GM23248 (cell line): ENCODE measurements around the gene KRTAP5-5. TPM values are rescaled to one million over a fixed set of nuclear protein-coding genes. Genes with fewer than 3 reads are reported as not detected.

Source experiments
- DNase-seq: peaks from one replicate; pipeline ENCODE4 v3.0.0-alpha.2; 2015
- H2AFZ ChIP-seq: fragments of 200-600 bp; sonication (generic); 2 replicates; pipeline ENCODE4 v1.6.1; 2016; ENCODE audit warnings: antibody characterized with exemption
- H3F3A ChIP-seq: fragments of 200-600 bp; sonication (generic); 2 replicates; pipeline ENCODE4 v1.6.1; 2016; ENCODE audit warnings: mild to moderate bottlenecking, antibody characterized with exemption, mixed run types; ENCODE audit not compliant: insufficient read depth
- H3K27ac ChIP-seq: fragments of 200-600 bp; sonication (generic); 2 replicates; pipeline ENCODE4 v1.5.1; 2016; ENCODE audit warnings: mild to moderate bottlenecking
- H3K27me3 ChIP-seq: fragments of 200-600 bp; sonication (generic); replicated peaks from 2 replicates; pipeline ENCODE4 v1.6.1; 2016; ENCODE audit warnings: mild to moderate bottlenecking; ENCODE audit not compliant: insufficient read depth
- H3K36me3 ChIP-seq: fragments of 200-600 bp; sonication (generic); 2 replicates; pipeline ENCODE4 v1.6.1; 2016; ENCODE audit warnings: low read depth, mild to moderate bottlenecking
- H3K4me1 ChIP-seq: fragments of 200-600 bp; sonication (generic); 2 replicates; pipeline ENCODE4 v1.6.1; 2016; ENCODE audit warnings: mild to moderate bottlenecking; ENCODE audit not compliant: insufficient read depth
- H3K4me2 ChIP-seq: fragments of 200-600 bp; sonication (generic); one replicate; pipeline ENCODE4 v1.6.1; 2016; ENCODE audit warnings: mild to moderate bottlenecking; ENCODE audit not compliant: unreplicated experiment
- H3K4me3 ChIP-seq: fragments of 200-600 bp; sonication (generic); 2 replicates; pipeline ENCODE4 v1.5.1; 2016; ENCODE audit warnings: mild to moderate bottlenecking
- H3K79me2 ChIP-seq: fragments of 200-600 bp; sonication (generic); 2 replicates; pipeline ENCODE4 v1.6.1; 2016; ENCODE audit warnings: mild to moderate bottlenecking; ENCODE audit not compliant: insufficient read depth
- H3K9ac ChIP-seq: fragments of 200-600 bp; sonication (generic); 2 replicates; pipeline ENCODE4 v1.6.1; 2016; ENCODE audit warnings: mild to moderate bottlenecking
- H3K9me2 ChIP-seq: fragments of 200-600 bp; sonication (generic); 2 replicates; pipeline ENCODE4 v1.6.1; 2016; ENCODE audit warnings: mixed run types, mild to moderate bottlenecking, moderate library complexity; ENCODE audit not compliant: insufficient read depth
- H3K9me3 ChIP-seq: fragments of 200-600 bp; sonication (generic); one replicate; pipeline ENCODE4 v1.6.1; 2017; ENCODE audit warnings: low read depth
- H4K20me1 ChIP-seq: fragments of 200-600 bp; sonication (generic); 2 replicates; pipeline ENCODE4 v1.6.0; 2016; ENCODE audit not compliant: insufficient read depth
- EZH2 ChIP-seq: fragments of 200-600 bp; sonication (generic); IDR thresholded peaks from 2 replicates; pipeline ENCODE4 v1.6.1; 2018; ENCODE audit warnings: antibody characterized with exemption, mild to moderate bottlenecking; ENCODE audit not compliant: insufficient read depth, poor library complexity, severe bottlenecking
- EZH2phosphoT487 ChIP-seq: fragments of 200-600 bp; sonication (generic); IDR thresholded peaks from 2 replicates; pipeline ENCODE4 v1.6.1; 2018; ENCODE audit warnings: antibody characterized with exemption, moderate library complexity, mild to moderate bottlenecking, low read depth; ENCODE audit not compliant: insufficient read depth
- WGBS, 2 experiments: methylation state at CpG; one replicate each; pipeline ENCODE4 v1.1.6; 2015 to 2017; ENCODE audit warnings: low lambda C conversion rate in 2 of 2, low coverage in 1 of 2; ENCODE audit errors: missing lambda C conversion rate in 2 of 2; 5-methylcytosine and 5-hydroxymethylcytosine counted together
- in situ Hi-C: fragments of 300-500 bp; cut with MboI; formaldehyde crosslinking; loops from 2 replicates; pipeline ENCODE4 v1.15.0; 2020
- polyA plus RNA-seq: library from polyadenylated mRNA; unstranded; fragments of >200 nt; fragmentation: Nextera tagmentation; extraction: Ambion mirVana; gene quantifications from 2 replicates; pipeline ENCODE4 v1.2.1, GENCODE V29; 2016
- total RNA-seq: library from RNA; depleted of rRNA; stranded (reverse); fragments of >200 nt; shearing (Covaris generic); gene quantifications from 2 replicates; pipeline ENCODE4 v1.2.3, GENCODE V29; 2014; rRNA removed

Gene KRTAP5-5
- total and polyA plus RNA-seq, 2 experiments from 2014 or later: not detected

GRCh38 chr11:1676229-1676740, 46.7 kb downstream of the KRTAP5-5 start:
- TF ChIP-seq EZH2phosphoT487 (no peak), EZH2 (no peak)
- Histone ChIP-seq H3K36me3 (no peaks in the 10 kb centered on the region), H4K20me1 (no peaks in the 10 kb centered on the region), H3K4me2 (no peak overlapping the region), H3K27ac (no peak overlapping the region), H3K9me2 (no peaks in the 10 kb centered on the region), H3K9me3 (no peaks in the 10 kb centered on the region), H3K4me1 (no peaks in the 10 kb centered on the region), H2AFZ (no peak overlapping the region), H3K4me3 (no peak overlapping the region), H3K79me2 (no peaks in the 10 kb centered on the region), H3F3A (no peaks in the 10 kb centered on the region), H3K9ac (no peak overlapping the region), H3K27me3 (peaks cover 53% of the 10 kb centered on the region)
- no peak for DNase-seq
- in situ Hi-C loops: no loop called here
- 69 to 72% methylated on average over 7 of the region's 7 CpGs for WGBS, 2 experiments

- no peak overlapping the region for H3K4me3 ChIP-seq
- no peak overlapping the region for H3K4me2 ChIP-seq
- no peak overlapping the region for H2AFZ ChIP-seq
- no peaks in the 10 kb centered on the region for H3K36me3 ChIP-seq
- no peaks in the 10 kb centered on the region for H3F3A ChIP-seq
- no peaks in the 10 kb centered on the region for H3K9me3 ChIP-seq
- H3K27ac ChIP-seq: no peak overlapping the region
- TF ChIP-seq EZH2 (no peak), EZH2phosphoT487 (no peak)
- H4K20me1 ChIP-seq: no peaks in the 10 kb centered on the region
- H3K27me3 ChIP-seq: peaks cover 25% of the 10 kb centered on the region
- H3K79me2 ChIP-seq: no peaks in the 10 kb centered on the region
- no peak for DNase-seq
- H3K9me2 ChIP-seq: no peaks in the 10 kb centered on the region
- WGBS, 2 experiments: 56 to 58% methylated on average over 10 of the region's 10 CpGs
- H3K9ac ChIP-seq: no peak overlapping the region
- in situ Hi-C loops: no loop called here
- H3K4me1 ChIP-seq: no peaks in the 10 kb centered on the region
These were observed 50.3 kb downstream of the KRTAP5-5 start for GRCh38 chr11:1679881-1680280.

Other genes with a start within 250 kb of the KRTAP5-5 start
- 0.11 and 0.13 TPM in 2 replicates for gene BRSK2, start 239.8 kb upstream of the KRTAP5-5 start, total RNA-seq
- gene BRSK2, start 239.8 kb upstream of the KRTAP5-5 start, polyA plus RNA-seq: not detected in 2 replicates
- gene MOB2, start 143.0 kb upstream of the KRTAP5-5 start, total RNA-seq: 22.1 and 29.3 TPM in 2 replicates
- gene MOB2, start 143.0 kb upstream of the KRTAP5-5 start, polyA plus RNA-seq: 27.1 and 28.8 TPM in 2 replicates
- 0.11 TPM in 1 of 2 replicates, not detected in the other for gene DUSP8, start 57.5 kb upstream of the KRTAP5-5 start, total RNA-seq
- gene DUSP8, start 57.5 kb upstream of the KRTAP5-5 start, polyA plus RNA-seq: 0.05 TPM in 1 of 2 replicates, not detected in the other
- not detected in 2 replicates for gene KRTAP5-1, start 44.5 kb upstream of the KRTAP5-5 start, total RNA-seq
- not detected in 2 replicates for gene KRTAP5-1, start 44.5 kb upstream of the KRTAP5-5 start, polyA plus RNA-seq
- not detected in 2 replicates for gene KRTAP5-2, start 31.5 kb upstream of the KRTAP5-5 start, total RNA-seq
- gene KRTAP5-2, start 31.5 kb upstream of the KRTAP5-5 start, polyA plus RNA-seq: not detected in 2 replicates
- gene KRTAP5-3, start 21.3 kb upstream of the KRTAP5-5 start, total RNA-seq: not detected in 2 replicates
- not detected in 2 replicates for gene KRTAP5-3, start 21.3 kb upstream of the KRTAP5-5 start, polyA plus RNA-seq
- not detected in 2 replicates for gene KRTAP5-4, start 7.6 kb upstream of the KRTAP5-5 start, total RNA-seq
- gene KRTAP5-4, start 7.6 kb upstream of the KRTAP5-5 start, polyA plus RNA-seq: not detected in 2 replicates
- not detected in 2 replicates for gene KRTAP5-6, start 67.4 kb downstream of the KRTAP5-5 start, total RNA-seq
- not detected in 2 replicates for gene KRTAP5-6, start 67.4 kb downstream of the KRTAP5-5 start, polyA plus RNA-seq
- 1.6 and 67.4 TPM in 2 replicates for gene IFITM10, start 120.8 kb downstream of the KRTAP5-5 start, total RNA-seq
- gene IFITM10, start 120.8 kb downstream of the KRTAP5-5 start, polyA plus RNA-seq: 0.41 and 0.53 TPM in 2 replicates
- 305 and 338 TPM in 2 replicates for gene CTSD, start 134.2 kb downstream of the KRTAP5-5 start, total RNA-seq
- gene CTSD, start 134.2 kb downstream of the KRTAP5-5 start, polyA plus RNA-seq: 321 and 327 TPM in 2 replicates
- not detected in 2 replicates for gene SYT8, start 205.2 kb downstream of the KRTAP5-5 start, total RNA-seq
- gene SYT8, start 205.2 kb downstream of the KRTAP5-5 start, polyA plus RNA-seq: not detected in 2 replicates
- not detected in 2 replicates for gene TNNI2, start 209.2 kb downstream of the KRTAP5-5 start, total RNA-seq
- gene TNNI2, start 209.2 kb downstream of the KRTAP5-5 start, polyA plus RNA-seq: not detected in 2 replicates
- gene LSP1, start 223.3 kb downstream of the KRTAP5-5 start, total RNA-seq: not detected in 2 replicates
- gene LSP1, start 223.3 kb downstream of the KRTAP5-5 start, polyA plus RNA-seq: 0.36 and 1.3 TPM in 2 replicates